ENCODE results near the gene PIEZO1.

DNA sequence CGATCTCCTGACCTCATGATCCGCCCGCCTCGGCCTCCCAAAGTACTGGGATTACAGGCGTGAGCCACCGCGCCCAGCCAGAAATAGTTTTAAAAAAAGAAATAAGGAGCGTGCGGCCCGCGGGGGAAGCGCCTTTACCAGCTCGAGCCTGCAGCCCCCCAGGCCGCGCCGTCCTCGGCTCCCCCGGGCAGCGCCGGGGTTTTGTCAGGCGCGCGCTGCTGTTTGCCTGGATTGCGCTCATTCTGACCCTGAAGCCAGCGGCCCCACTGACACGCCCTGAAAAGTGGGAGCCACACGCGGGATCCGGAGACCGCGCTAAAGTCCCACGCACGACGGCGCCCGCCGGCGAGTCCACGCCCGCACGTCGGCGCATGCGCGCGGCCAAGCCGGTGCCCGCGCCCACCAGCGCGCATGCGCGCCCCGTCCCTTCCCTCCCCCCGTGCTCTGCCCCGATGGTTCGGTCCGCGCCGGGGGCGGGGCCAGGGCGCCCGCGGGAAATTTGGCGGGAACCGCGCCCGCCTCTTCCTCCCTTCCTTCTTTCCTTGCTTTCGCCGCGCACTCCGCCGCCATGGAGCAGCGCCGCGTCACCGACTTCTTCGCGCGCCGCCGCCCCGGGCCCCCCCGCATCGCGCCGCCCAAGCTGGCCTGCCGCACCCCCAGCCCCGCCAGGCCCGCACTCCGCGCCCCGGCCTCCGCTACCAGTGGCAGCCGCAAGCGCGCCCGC, 18.4 kb upstream of the PIEZO1 start, which contains the start of gene CDT1:
- TF ChIP-seq, protein P1, sequence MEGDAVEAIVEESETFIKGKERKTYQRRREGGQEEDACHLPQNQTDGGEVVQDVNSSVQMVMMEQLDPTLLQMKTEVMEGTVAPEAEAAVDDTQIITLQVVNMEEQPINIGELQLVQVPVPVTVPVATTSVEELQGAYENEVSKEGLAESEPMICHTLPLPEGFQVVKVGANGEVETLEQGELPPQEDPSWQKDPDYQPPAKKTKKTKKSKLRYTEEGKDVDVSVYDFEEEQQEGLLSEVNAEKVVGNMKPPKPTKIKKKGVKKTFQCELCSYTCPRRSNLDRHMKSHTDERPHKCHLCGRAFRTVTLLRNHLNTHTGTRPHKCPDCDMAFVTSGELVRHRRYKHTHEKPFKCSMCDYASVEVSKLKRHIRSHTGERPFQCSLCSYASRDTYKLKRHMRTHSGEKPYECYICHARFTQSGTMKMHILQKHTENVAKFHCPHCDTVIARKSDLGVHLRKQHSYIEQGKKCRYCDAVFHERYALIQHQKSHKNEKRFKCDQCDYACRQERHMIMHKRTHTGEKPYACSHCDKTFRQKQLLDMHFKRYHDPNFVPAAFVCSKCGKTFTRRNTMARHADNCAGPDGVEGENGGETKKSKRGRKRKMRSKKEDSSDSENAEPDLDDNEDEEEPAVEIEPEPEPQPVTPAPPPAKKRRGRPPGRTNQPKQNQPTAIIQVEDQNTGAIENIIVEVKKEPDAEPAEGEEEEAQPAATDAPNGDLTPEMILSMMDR (IDR thresholded peaks at IDR 0.05): no peak
- TF ChIP-seq POLR2A (IDR thresholded peaks at IDR 0.05): peak in 1 of 2 donors; percentile 86

Measured in heart left ventricle (tissue), 13 donors.